SU-DHL-6 (cell line): Measurements from ENCODE around the gene FBXO8.

ENCODE experiments used
- H2AFZ ChIP-seq: fragments of 200-600 bp; sonication (generic); 2 replicates; pipeline ENCODE4 v1.6.1; 2014; ENCODE audit warnings: low read depth, mild to moderate bottlenecking, moderate library complexity, mixed read lengths, antibody characterized with exemption, low read length; ENCODE audit not compliant: severe bottlenecking
- H3F3A ChIP-seq: fragments of 200-600 bp; shearing (Covaris generic); 2 replicates; pipeline ENCODE4 v1.6.0; 2016; ENCODE audit warnings: antibody characterized with exemption, mild to moderate bottlenecking; ENCODE audit not compliant: insufficient read depth
- H3K27ac ChIP-seq: fragments of 200-600 bp; sonication (generic); 2 replicates; pipeline ENCODE4 v1.5.1; 2016; ENCODE audit warnings: low read depth, mild to moderate bottlenecking, low read length, moderate library complexity, mixed read lengths
- H3K27me3 ChIP-seq: fragments of 200-600 bp; sonication (generic), shearing (Covaris generic); 2 replicates; pipeline ENCODE4 v1.6.0; 2014; ENCODE audit warnings: mild to moderate bottlenecking, low read length
- H3K36me3 ChIP-seq: fragments of 200-600 bp; sonication (generic); 2 replicates; pipeline ENCODE4 v1.6.1; 2014; ENCODE audit warnings: mild to moderate bottlenecking, low read length, mixed read lengths
- H3K4me2 ChIP-seq: fragments of 300-600, 200-600 bp; shearing (Covaris generic), sonication (generic); 2 replicates; pipeline ENCODE4 v1.6.0; 2014; ENCODE audit warnings: low read length, low read depth, mild to moderate bottlenecking; ENCODE audit not compliant: poor library complexity, severe bottlenecking
- H3K4me3 ChIP-seq: fragments of 200-600 bp; sonication (generic); 2 replicates; pipeline ENCODE4 v1.5.1; 2014; ENCODE audit warnings: antibody characterized with exemption, low read length, mild to moderate bottlenecking, mixed read lengths; ENCODE audit not compliant: insufficient read depth, poor library complexity, severe bottlenecking
- H3K79me2 ChIP-seq: fragments of 200-600 bp; sonication (generic); 2 replicates; pipeline ENCODE4 v1.6.1; 2014; ENCODE audit warnings: mild to moderate bottlenecking, low read length, moderate library complexity; ENCODE audit not compliant: insufficient read depth
- H3K9ac ChIP-seq: fragments of 200-600 bp; sonication (generic); 2 replicates; pipeline ENCODE4 v1.7.0; 2014; ENCODE audit warnings: mild to moderate bottlenecking, low read length
- H3K9me2 ChIP-seq: fragments of 200-600 bp; sonication (generic); replicated peaks from 2 replicates; pipeline ENCODE4 v1.6.1; 2014; ENCODE audit warnings: low read length; ENCODE audit not compliant: insufficient read depth
- H3K9me3 ChIP-seq: fragments of 200-600 bp; sonication (generic); 2 replicates; pipeline ENCODE4 v1.6.1; 2014; ENCODE audit warnings: low read length, mixed read lengths; ENCODE audit not compliant: insufficient read depth
- H4K20me1 ChIP-seq: fragments of 200-600 bp; sonication (generic); 2 replicates; pipeline ENCODE4 v1.6.1; 2014; ENCODE audit warnings: low read depth, mild to moderate bottlenecking, antibody characterized with exemption, low read length, moderate library complexity, mixed read lengths
- EZH2phosphoT487 ChIP-seq: fragments of 200-600 bp; sonication (generic), shearing (Covaris generic); conservative IDR thresholded peaks from 2 replicates; pipeline ENCODE4 v1.6.1; 2018; ENCODE audit warnings: mild to moderate bottlenecking, antibody characterized with exemption, low read length, moderate library complexity, mixed read lengths
- TF ChIP-seq, protein P1 (sequence below): fragments of 200-600 bp; sonication (generic); IDR thresholded peaks from one replicate; pipeline ENCODE4 v1.5.1; 2017; ENCODE audit warnings: antibody characterized with exemption, mild to moderate bottlenecking, low read length, moderate library complexity; ENCODE audit not compliant: insufficient read depth, poor library complexity, severe bottlenecking

FBXO8 gene

DNA sequence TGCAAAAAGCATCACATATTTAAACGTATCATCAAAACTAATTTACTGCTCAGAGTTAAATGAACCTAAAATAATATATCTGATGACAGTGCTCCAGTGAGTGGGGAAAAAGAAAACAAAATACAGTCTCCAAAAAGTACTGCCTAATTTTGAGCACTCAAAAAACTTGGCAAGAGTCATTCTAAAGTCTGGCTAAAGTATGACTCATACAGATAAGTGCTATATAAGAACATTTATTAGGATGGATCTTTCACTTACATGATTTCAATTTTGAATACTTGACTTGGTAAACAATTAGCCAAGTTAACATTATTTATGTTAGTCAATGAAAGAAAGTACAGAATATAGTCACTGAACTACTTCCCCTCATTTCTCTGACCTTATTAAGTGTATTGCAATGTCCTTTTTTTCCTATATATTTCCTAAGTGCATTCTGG, 27.2 kb downstream of the FBXO8 start:
- Histone ChIP-seq H3K9me3 (no peaks in the 10 kb centered on the region), H3F3A (0 out of 2 replicates have a peak, but pooled peaks cover 5% of the 10 kb centered on the region), H2AFZ (no peak overlapping the region), H3K9me2 (no peaks in the 10 kb centered on the region), H3K4me3 (no peak overlapping the region), H3K79me2 (no peaks in the 10 kb centered on the region), H3K9ac (no peak overlapping the region), H3K27me3 (no peaks in the 10 kb centered on the region), H4K20me1 (no peaks in the 10 kb centered on the region), H3K27ac (no peak overlapping the region), H3K36me3 (no peaks in the 10 kb centered on the region; the same call in 1 of the 2 replicates), H3K4me2 (no peak overlapping the region)
- no peak for TF ChIP-seq EZH2phosphoT487
- TF ChIP-seq, protein P1, sequence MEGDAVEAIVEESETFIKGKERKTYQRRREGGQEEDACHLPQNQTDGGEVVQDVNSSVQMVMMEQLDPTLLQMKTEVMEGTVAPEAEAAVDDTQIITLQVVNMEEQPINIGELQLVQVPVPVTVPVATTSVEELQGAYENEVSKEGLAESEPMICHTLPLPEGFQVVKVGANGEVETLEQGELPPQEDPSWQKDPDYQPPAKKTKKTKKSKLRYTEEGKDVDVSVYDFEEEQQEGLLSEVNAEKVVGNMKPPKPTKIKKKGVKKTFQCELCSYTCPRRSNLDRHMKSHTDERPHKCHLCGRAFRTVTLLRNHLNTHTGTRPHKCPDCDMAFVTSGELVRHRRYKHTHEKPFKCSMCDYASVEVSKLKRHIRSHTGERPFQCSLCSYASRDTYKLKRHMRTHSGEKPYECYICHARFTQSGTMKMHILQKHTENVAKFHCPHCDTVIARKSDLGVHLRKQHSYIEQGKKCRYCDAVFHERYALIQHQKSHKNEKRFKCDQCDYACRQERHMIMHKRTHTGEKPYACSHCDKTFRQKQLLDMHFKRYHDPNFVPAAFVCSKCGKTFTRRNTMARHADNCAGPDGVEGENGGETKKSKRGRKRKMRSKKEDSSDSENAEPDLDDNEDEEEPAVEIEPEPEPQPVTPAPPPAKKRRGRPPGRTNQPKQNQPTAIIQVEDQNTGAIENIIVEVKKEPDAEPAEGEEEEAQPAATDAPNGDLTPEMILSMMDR, result no peak

DNA sequence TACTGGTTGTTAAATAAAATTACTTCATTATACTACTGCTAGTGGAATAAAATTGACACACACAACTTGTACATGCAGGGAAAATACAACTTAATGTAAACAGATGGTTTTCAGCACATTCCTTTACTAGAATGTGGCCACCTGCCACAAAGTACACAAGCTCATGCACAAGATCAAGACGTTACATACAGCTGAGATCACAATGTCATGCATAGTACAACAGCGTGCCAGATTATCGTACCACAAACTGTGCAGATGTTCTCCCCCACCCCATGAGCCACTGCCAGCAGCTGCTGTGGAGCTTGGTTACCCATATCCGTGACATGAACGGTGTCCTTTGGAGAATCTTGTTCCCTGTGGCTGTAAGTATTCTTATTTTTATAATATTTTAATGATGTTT, 27.7 kb downstream of the FBXO8 start:
- no peak overlapping the region for H3K4me2 ChIP-seq
- H3K9me3 ChIP-seq, result no peaks in the 10 kb centered on the region
- no peaks in the 10 kb centered on the region; the same call in 1 of the 2 replicates for H3K36me3 ChIP-seq
- H3K4me3 ChIP-seq, result no peak overlapping the region
- H3K79me2 ChIP-seq, result no peaks in the 10 kb centered on the region
- H2AFZ ChIP-seq, result no peak overlapping the region
- 0 out of 2 replicates have a peak, but pooled peaks cover 4% of the 10 kb centered on the region for H3F3A ChIP-seq
- no peaks in the 10 kb centered on the region for H4K20me1 ChIP-seq
- no peak overlapping the region for H3K9ac ChIP-seq
- no peaks in the 10 kb centered on the region for H3K9me2 ChIP-seq
- no peak overlapping the region for H3K27ac ChIP-seq
- no peaks in the 10 kb centered on the region for H3K27me3 ChIP-seq
- TF ChIP-seq, protein P1, result no peak
- no peak for TF ChIP-seq EZH2phosphoT487

DNA sequence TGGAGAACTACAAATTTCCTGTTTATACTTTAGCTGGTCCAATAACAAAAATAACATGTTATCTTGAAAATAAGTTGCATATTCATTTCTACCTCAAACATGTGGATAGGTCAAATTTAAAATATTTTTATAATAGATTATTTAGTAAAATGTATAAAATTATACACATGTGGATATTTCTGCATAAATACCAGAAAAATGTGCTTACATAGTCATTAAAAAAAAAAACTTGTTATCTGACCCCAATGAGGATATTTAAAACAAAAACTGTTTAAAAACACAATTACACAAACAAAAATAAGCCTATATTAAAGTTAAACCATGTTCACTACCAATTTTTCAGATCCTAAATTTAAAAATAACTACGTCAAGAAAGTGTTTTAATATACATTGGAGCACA, 28.1 kb downstream of the FBXO8 start:
- no peak overlapping the region for H3K4me2 ChIP-seq
- H3K27me3 ChIP-seq, result no peaks in the 10 kb centered on the region
- TF ChIP-seq, protein P1, result no peak
- TF ChIP-seq EZH2phosphoT487, result no peak
- H4K20me1 ChIP-seq, result no peaks in the 10 kb centered on the region
- H3K36me3 ChIP-seq, result no peaks in the 10 kb centered on the region; the same call in 1 of the 2 replicates
- H2AFZ ChIP-seq, result no peak overlapping the region
- H3K9me2 ChIP-seq, result no peaks in the 10 kb centered on the region
- H3K9ac ChIP-seq, result no peak overlapping the region
- no peak overlapping the region for H3K4me3 ChIP-seq
- H3K9me3 ChIP-seq, result no peaks in the 10 kb centered on the region
- no peak overlapping the region for H3K27ac ChIP-seq
- 0 out of 2 replicates have a peak, but pooled peaks cover under 1% of the 10 kb centered on the region for H3F3A ChIP-seq
- H3K79me2 ChIP-seq, result no peaks in the 10 kb centered on the region
